GM10847 (cell line): ENCODE results near the gene MED17.

Experiments used
- POLR2A ChIP-seq: IDR thresholded peaks from 2 replicates; pipeline ENCODE4 v1.6.1; 2011; ENCODE audit not compliant: insufficient read length; ENCODE audit errors: extremely low read depth

Gene MED17

GRCh38 chr11:93831343-93832127 is 47.5 kb downstream of the MED17 start:
- no peak for TF ChIP-seq POLR2A

DNA sequence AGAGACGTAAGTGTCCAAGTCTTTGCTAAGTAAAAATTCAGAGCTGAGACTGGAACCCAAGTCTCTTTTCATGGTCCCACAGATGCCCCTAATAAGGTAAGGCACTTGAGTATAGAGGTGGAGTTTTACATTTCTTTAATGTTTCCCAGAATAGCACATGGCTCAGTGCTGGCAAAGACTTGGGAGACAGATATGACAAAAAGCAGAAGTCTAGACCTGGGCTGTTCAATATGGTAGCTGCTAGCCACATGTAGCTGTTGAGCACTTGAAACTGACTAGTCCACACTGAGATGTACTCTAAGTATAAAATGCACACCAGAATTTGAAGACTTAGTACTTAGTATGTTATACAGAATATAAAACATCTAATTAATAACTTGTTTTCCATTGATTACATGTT is 48.7 kb downstream of the MED17 start:
- TF ChIP-seq POLR2A: no peak

DNA sequence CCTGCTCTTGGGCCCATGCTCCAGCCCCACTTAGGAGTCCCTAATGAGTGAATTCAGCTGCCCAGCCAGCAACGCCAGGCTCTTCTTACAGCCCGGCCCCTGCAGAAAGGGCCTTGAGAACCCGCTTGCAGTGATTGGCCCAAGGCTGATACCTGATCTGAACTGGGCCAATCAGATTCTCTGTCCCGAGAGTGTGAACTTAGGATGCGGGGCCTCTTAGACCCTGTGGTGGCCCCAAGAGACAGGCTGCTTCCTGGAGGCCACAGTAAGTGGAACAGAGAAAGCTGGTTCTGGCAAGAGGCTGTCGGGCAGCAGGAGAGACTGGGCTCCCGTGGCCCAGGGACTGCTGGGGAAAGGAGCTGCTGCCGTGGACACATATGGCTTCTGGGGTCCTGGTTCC is 54.9 kb downstream of the MED17 start:
- no peak for TF ChIP-seq POLR2A

- no peak for TF ChIP-seq POLR2A
Observed at GRCh38 chr11:93840180-93840579, 56.1 kb downstream of the MED17 start.

GRCh38 chr11:93840981-93841380 is 56.9 kb downstream of the MED17 start:
- TF ChIP-seq POLR2A: no peak

DNA sequence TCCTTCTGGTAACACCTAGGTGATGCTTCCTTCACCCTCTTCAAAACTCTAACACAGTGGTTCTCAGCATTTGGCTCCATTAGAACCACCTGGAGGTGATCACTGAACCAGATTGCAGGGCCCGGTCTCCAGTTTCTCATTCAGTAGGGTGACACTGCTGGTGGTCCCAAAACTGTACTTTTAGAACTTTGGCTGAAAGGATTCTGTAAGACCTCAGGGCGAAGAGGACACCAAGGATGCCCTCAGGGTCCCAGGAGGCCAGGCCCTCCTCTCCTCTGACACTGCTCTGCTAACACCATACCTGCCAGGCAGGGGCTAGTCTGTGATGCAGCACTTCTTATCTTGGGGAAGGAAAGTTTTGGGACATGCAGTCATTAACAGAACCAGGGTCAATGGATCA is 57.4 kb downstream of the MED17 start:
- no peak for TF ChIP-seq POLR2A

GRCh38 chr11:93842034-93842433 is 58.0 kb downstream of the MED17 start:
- TF ChIP-seq POLR2A: no peak

GRCh38 chr11:93842461-93842860 is 58.4 kb downstream of the MED17 start:
- TF ChIP-seq POLR2A: no peak

GRCh38 chr11:93843906-93844305 is 59.8 kb downstream of the MED17 start:
- no peak for TF ChIP-seq POLR2A

GRCh38 chr11:93844568-93844967 is 60.5 kb downstream of the MED17 start:
- no peak for TF ChIP-seq POLR2A

DNA sequence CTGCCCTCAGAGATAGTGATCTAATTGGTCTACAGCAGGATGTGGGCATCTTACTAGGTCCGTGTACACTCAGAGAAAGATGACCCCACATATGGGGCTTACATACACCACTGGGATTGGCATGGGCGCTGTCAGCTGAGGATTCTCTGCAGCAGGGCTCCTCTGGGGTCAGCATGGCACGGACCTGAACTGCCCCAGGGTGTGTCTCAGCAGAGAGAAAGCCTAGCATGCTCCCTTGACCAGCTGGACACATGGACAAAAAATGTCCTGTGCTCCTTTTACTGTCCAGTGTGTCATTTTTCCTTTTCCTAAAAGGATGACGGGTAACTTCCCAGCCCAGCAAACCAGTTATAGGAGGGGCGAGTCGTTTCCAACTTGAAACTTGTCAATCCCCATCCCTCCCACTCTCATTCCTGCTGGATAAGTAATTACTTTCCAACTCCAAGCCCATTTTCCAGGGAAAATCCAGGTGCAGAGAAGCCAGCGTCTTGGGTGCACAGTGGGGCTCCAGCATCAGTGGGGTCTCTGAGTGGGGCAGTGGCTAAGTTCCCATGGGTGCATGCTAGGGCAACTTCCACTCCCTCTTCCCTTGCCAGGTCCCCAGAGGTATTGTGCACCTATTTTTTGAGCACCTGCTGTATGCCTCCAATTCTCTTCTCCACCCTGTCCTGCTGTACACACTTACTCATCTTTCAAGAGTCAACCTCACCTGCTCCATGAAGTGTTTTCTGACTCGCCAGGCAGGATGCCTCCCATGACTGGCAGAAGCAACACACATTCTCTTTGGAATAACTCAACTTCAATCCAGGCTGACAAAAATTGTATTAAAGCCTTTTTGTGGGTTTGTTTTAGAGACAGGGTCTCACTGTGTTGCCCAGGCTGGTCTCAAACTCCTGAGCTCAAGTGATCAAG is 61.4 kb downstream of the MED17 start:
- no peak for TF ChIP-seq POLR2A

GRCh38 chr11:93846411-93846810 is 62.3 kb downstream of the MED17 start:
- TF ChIP-seq POLR2A: no peak

DNA sequence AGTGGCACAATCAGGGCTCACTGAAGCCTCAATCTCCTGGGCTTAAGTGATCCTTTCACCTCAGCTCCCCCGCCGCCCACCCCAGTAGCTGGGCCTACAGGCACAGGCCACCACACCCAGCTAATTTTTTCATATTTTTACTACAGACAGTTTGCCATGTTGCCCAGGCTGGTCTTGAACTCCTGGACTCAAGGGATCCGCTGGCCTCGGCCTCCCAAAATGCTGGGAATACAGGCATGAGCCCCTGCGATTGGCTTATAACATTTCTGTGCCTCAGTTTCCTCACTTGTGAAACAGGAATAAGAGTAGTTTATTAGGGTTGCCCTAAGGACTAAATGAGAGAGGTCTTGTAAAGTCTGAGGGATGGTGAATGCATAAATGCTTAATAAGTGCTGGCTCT is 65.1 kb downstream of the MED17 start:
- TF ChIP-seq POLR2A: no peak

DNA sequence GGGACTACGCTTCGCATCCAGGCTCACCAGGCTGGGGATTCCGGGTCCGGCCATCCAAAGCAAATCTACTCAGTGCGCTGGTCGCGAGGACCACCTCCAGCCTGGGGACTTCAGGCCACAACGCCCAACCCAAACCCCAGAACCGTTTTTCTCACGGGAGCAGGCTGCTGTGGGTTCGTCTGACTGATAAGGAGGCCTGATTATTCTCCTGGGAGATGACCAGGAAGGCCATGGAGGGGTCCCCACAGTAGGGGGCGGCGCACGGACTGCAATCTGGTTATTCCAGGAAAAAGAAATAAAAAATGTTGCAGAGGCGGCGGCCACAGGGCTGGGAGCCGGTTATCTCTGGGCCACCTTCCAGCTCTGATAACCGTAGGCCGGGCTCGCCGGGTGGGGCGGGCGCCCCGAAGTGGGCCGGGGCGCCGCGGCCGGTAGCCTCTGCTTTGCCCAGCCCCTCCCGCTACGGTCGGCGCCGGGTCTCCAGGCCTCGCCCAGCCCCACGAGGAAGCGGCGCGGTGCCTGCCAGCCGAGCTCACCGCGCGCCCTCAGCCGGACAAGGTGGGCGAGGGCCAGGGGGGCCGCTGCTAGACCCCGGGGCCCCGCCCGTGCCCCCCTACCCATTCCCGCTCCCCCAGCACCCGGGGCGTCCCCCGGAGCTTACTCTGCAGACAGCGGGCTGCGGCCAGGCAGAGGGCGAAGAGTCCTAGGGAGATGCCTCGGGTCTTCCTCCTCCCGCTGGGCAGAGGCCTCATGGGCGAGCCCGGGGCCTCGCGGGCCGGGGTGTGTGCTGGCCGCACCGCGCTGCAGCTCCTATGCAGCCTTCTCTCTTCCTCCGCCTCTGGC is 65.9 kb downstream of the MED17 start:
- TF ChIP-seq POLR2A: no peak

DNA sequence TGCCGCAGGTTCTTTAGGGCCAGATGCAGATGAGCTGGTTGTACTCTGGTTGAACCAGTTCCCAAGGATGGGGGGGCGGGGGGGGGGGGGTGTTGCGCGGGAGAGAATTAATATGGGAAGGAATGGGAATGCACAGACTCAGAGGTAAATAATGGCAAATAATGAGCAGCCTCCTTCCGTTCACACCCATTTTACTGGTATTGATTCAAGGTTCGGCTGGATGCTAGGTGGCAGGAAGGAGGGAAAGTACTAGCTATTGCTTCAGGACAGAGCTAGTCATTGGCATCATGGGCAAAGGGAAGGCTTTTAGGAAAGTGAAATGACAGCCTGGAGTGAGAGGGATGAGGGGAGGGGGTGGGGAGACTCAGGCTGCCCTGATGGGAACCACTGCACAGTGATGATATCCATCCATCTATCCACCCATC is 66.5 kb downstream of the MED17 start, which contains the start of gene VSTM5:
Gene VSTM5 (minus strand): TSS at position 25 of the 425 bp plus-strand sequence. CDS start 116 bp downstream, outside the sequence.
- TF ChIP-seq POLR2A: no peak
